GM23338 (cell line): ENCODE data around the gene TTBK1.

Experiments used
- CREB1 ChIP-seq: fragments of 250-450 bp; sonication (Bioruptor Pico); IDR thresholded peaks from 2 replicates; pipeline ENCODE4 v1.5.0; 2020; ENCODE audit warnings: low read depth, mild to moderate bottlenecking, moderate library complexity
- EZH2 ChIP-seq: fragments of 200-600 bp; sonication (generic); IDR thresholded peaks from one replicate; pipeline ENCODE4 v1.8.0; 2017; ENCODE audit warnings: antibody characterized with exemption, mild to moderate bottlenecking, low read depth; ENCODE audit not compliant: unreplicated experiment
- EZH2phosphoT487 ChIP-seq: fragments of 200-600 bp; sonication (generic); IDR thresholded peaks from one replicate; pipeline ENCODE4 v1.8.1; 2018; ENCODE audit warnings: antibody characterized with exemption; ENCODE audit not compliant: unreplicated experiment
- JUNB ChIP-seq: IDR thresholded peaks from one replicate; pipeline ENCODE4 v1.6.1; 2016; ENCODE audit warnings: antibody characterized with exemption; ENCODE audit not compliant: unreplicated experiment
- NANOG ChIP-seq: IDR thresholded peaks from 2 replicates; pipeline ENCODE4 v1.6.1; 2016; ENCODE audit warnings: antibody characterized with exemption, borderline replicate concordance
- POLR2AphosphoS5 ChIP-seq: IDR thresholded peaks from 2 replicates; pipeline ENCODE4 v1.6.1; 2016; ENCODE audit warnings: antibody characterized with exemption, low read depth
- STAT1 ChIP-seq: IDR thresholded peaks from one replicate; pipeline ENCODE4 v1.6.1; 2016; ENCODE audit warnings: antibody characterized with exemption; ENCODE audit not compliant: unreplicated experiment
- ZNF114 ChIP-seq: fragments of 250-450 bp; sonication (Bioruptor Pico); IDR thresholded peaks from 2 replicates; pipeline ENCODE4 v1.5.0; 2020; ENCODE audit warnings: mild to moderate bottlenecking, moderate library complexity
- ZNF331 ChIP-seq: fragments of 250-450 bp; sonication (Bioruptor Pico); IDR thresholded peaks from 2 replicates; pipeline ENCODE4 v1.5.0; 2020; ENCODE audit warnings: low read depth, mild to moderate bottlenecking, moderate library complexity
- TF ChIP-seq, protein P1 (sequence below), 2 experiments: fragments of 200-600 bp in 1 of 2; sonication (generic) in 1 of 2; conservative IDR thresholded peaks; 2 replicates each; pipeline versions ENCODE4 v1.5.1 to v1.6.1; 2016 to 2017; ENCODE audit warnings: antibody characterized with exemption in 2 of 2, low read depth in 2 of 2, mild to moderate bottlenecking in 2 of 2, moderate library complexity in 1 of 2
- TF ChIP-seq, protein P2 (sequence below): IDR thresholded peaks from one replicate; pipeline ENCODE4 v1.6.1; 2018; ENCODE audit warnings: antibody characterized with exemption; ENCODE audit not compliant: unreplicated experiment
- TF ChIP-seq, protein P3 (sequence below): IDR thresholded peaks from 2 replicates; pipeline ENCODE4 v1.6.1; 2016; ENCODE audit warnings: antibody characterized with exemption

DNA sequence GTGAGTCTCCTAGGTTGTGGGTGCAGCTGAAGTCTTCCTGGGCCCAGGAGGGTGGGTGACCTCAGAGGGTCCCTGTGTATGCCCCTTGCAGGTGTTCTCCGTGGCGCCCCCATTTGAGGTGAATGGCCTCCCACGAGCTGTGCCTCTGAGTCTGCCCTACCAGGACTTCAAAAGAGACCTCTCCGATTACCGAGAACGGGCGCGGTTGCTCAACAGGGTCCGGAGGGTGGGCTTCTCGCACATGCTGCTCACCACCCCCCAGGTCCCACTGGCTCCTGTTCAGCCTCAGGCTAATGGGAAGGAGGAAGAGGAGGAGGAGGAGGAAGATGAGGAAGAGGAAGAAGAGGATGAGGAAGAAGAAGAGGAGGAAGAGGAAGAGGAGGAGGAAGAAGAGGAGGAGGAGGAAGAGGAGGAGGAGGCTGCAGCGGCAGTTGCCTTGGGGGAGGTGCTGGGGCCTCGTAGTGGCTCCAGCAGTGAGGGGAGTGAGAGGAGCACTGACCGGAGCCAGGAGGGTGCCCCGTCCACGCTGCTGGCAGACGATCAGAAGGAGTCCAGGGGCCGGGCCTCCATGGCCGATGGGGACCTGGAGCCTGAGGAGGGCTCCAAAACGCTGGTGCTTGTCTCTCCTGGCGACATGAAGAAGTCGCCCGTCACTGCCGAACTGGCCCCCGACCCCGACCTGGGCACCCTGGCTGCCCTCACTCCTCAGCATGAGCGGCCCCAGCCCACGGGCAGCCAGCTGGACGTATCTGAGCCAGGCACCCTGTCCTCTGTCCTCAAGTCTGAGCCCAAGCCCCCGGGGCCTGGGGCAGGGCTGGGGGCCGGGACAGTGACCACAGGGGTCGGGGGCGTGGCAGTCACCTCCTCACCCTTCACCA is 39.6 kb downstream of the TTBK1 start:
- TF ChIP-seq, protein P1, sequence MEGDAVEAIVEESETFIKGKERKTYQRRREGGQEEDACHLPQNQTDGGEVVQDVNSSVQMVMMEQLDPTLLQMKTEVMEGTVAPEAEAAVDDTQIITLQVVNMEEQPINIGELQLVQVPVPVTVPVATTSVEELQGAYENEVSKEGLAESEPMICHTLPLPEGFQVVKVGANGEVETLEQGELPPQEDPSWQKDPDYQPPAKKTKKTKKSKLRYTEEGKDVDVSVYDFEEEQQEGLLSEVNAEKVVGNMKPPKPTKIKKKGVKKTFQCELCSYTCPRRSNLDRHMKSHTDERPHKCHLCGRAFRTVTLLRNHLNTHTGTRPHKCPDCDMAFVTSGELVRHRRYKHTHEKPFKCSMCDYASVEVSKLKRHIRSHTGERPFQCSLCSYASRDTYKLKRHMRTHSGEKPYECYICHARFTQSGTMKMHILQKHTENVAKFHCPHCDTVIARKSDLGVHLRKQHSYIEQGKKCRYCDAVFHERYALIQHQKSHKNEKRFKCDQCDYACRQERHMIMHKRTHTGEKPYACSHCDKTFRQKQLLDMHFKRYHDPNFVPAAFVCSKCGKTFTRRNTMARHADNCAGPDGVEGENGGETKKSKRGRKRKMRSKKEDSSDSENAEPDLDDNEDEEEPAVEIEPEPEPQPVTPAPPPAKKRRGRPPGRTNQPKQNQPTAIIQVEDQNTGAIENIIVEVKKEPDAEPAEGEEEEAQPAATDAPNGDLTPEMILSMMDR (conservative IDR thresholded peaks at IDR 0.05; ENCODE audit: low read depth in 2 of 2): no peak
- no peak for TF ChIP-seq POLR2AphosphoS5
- no peak for TF ChIP-seq EZH2
- TF ChIP-seq NANOG: no peak
- TF ChIP-seq, protein P2, sequence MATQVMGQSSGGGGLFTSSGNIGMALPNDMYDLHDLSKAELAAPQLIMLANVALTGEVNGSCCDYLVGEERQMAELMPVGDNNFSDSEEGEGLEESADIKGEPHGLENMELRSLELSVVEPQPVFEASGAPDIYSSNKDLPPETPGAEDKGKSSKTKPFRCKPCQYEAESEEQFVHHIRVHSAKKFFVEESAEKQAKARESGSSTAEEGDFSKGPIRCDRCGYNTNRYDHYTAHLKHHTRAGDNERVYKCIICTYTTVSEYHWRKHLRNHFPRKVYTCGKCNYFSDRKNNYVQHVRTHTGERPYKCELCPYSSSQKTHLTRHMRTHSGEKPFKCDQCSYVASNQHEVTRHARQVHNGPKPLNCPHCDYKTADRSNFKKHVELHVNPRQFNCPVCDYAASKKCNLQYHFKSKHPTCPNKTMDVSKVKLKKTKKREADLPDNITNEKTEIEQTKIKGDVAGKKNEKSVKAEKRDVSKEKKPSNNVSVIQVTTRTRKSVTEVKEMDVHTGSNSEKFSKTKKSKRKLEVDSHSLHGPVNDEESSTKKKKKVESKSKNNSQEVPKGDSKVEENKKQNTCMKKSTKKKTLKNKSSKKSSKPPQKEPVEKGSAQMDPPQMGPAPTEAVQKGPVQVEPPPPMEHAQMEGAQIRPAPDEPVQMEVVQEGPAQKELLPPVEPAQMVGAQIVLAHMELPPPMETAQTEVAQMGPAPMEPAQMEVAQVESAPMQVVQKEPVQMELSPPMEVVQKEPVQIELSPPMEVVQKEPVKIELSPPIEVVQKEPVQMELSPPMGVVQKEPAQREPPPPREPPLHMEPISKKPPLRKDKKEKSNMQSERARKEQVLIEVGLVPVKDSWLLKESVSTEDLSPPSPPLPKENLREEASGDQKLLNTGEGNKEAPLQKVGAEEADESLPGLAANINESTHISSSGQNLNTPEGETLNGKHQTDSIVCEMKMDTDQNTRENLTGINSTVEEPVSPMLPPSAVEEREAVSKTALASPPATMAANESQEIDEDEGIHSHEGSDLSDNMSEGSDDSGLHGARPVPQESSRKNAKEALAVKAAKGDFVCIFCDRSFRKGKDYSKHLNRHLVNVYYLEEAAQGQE: no peak
- TF ChIP-seq EZH2phosphoT487: no peak
- no peak for TF ChIP-seq JUNB
- no peak for TF ChIP-seq ZNF114 (CRISPR knock-in tag)
- no peak for TF ChIP-seq ZNF331 (CRISPR knock-in tag)
- no peak for TF ChIP-seq CREB1 (CRISPR knock-in tag)
- TF ChIP-seq STAT1: no peak
- TF ChIP-seq, protein P3, sequence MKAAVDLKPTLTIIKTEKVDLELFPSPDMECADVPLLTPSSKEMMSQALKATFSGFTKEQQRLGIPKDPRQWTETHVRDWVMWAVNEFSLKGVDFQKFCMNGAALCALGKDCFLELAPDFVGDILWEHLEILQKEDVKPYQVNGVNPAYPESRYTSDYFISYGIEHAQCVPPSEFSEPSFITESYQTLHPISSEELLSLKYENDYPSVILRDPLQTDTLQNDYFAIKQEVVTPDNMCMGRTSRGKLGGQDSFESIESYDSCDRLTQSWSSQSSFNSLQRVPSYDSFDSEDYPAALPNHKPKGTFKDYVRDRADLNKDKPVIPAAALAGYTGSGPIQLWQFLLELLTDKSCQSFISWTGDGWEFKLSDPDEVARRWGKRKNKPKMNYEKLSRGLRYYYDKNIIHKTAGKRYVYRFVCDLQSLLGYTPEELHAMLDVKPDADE: no peak
